Fibroblast of lung (primary cell): ENCODE results near the gene BCAS1. TPM values are rescaled to one million over a fixed set of nuclear protein-coding genes. Genes with fewer than 3 reads are reported as not detected.

ENCODE experiments used
- DNase-seq, 2 donors: peaks; one replicate each; pipeline versions ENCODE4 v3.0.0 to v3.0.0-alpha.2; 2010; ENCODE audit warnings: low read depth in 2 of 2
- H2AFZ ChIP-seq: 2 replicates; pipeline ENCODE4 v1.5.1; 2012; ENCODE audit warnings: low read length, control low read depth, inconsistent platforms
- H3K27ac ChIP-seq: 2 replicates; pipeline ENCODE4 v1.5.1; 2011; ENCODE audit warnings: low read length, control low read depth; ENCODE audit not compliant: insufficient read depth
- H3K27me3 ChIP-seq: 2 replicates; pipeline ENCODE4 v1.5.1; 2011; ENCODE audit warnings: mild to moderate bottlenecking, low read length; ENCODE audit not compliant: control insufficient read depth, insufficient read depth
- H3K36me3 ChIP-seq: 2 replicates; pipeline ENCODE4 v1.5.1; 2011; ENCODE audit warnings: low read length; ENCODE audit not compliant: control insufficient read depth, insufficient read depth
- H3K4me1 ChIP-seq: 2 replicates; pipeline ENCODE4 v1.5.1; 2011; ENCODE audit warnings: low read length; ENCODE audit not compliant: control insufficient read depth, insufficient read depth; ENCODE audit errors: extremely low read depth
- H3K4me2 ChIP-seq: 2 replicates; pipeline ENCODE4 v1.5.1; 2011; ENCODE audit warnings: low read length, control low read depth; ENCODE audit not compliant: insufficient read depth; ENCODE audit errors: extremely low read depth
- H3K4me3 ChIP-seq, 4 experiments: fragments of 200-600 bp in 1 of 4; sonication (generic) in 1 of 4; replicated peaks in 1 of 4; 2 replicates each; pipeline ENCODE4 v1.5.1; 2011 to 2016; ENCODE audit warnings: low read length in 4 of 4, low read depth in 3 of 4, mild to moderate bottlenecking in 3 of 4, control low read depth in 2 of 4, inconsistent platforms in 1 of 4, mixed read lengths in 1 of 4; ENCODE audit not compliant: insufficient read depth in 1 of 4; ENCODE audit errors: control extremely low read depth in 1 of 4
- H3K79me2 ChIP-seq: 2 replicates; pipeline ENCODE4 v1.5.1; 2012; ENCODE audit warnings: mild to moderate bottlenecking, low read length, inconsistent platforms; ENCODE audit not compliant: control insufficient read depth, insufficient read depth
- H3K9ac ChIP-seq: 2 replicates; pipeline ENCODE4 v1.5.1; 2011; ENCODE audit warnings: mild to moderate bottlenecking, low read length, control low read depth; ENCODE audit not compliant: insufficient read depth
- H3K9me3 ChIP-seq: 2 replicates; pipeline ENCODE4 v1.5.1; 2012; ENCODE audit warnings: low read depth, low read length; ENCODE audit not compliant: control insufficient read depth, insufficient read depth
- H4K20me1 ChIP-seq: 2 replicates; pipeline ENCODE4 v1.5.1; 2011; ENCODE audit warnings: low read length; ENCODE audit not compliant: control insufficient read depth, insufficient read depth; ENCODE audit errors: extremely low read depth
- EZH2 ChIP-seq: IDR thresholded peaks from 2 replicates; pipeline ENCODE4 v1.5.1; 2012; ENCODE audit warnings: low read length, control low read depth, mild to moderate bottlenecking; ENCODE audit errors: missing control alignments
- polyA plus RNA-seq, 2 donors: library from polyadenylated mRNA; depleted of rRNA in 1 of 2; stranded (reverse) in 1 of 2; unstranded in 1 of 2; fragments of >200 nt; gene quantifications; 2 replicates each; pipeline ENCODE4 v1.2.1, GENCODE V29; 2011 to 2012; ENCODE audit warnings: missing spikeins in 1 of 2
- total RNA-seq: library from RNA; depleted of rRNA; stranded (reverse); fragments of >200 nt; gene quantifications from 2 replicates; pipeline ENCODE4 v1.2.1, GENCODE V29; 2014
- TF ChIP-seq, protein P1 (sequence below), 2 donors: IDR thresholded peaks in 1 of 2; conservative IDR thresholded peaks in 1 of 2; 1 replicate in 1 of 2; 2 replicates in 1 of 2; pipeline ENCODE4 v1.5.1; 2011 to 2012; ENCODE audit warnings: low read length in 2 of 2, control low read depth in 1 of 2, inconsistent platforms in 1 of 2, low read depth in 1 of 2, mild to moderate bottlenecking in 1 of 2

The BCAS1 gene
- total and polyA plus RNA-seq, 2 donors (not counting 1 experiment from before 2014, with no cell fraction given) = 0.17 TPM; not detected in 1

GRCh38 chr20:54116550-54117235 lies 46.3 kb upstream of the BCAS1 start:
- H3K79me2 ChIP-seq = no peaks in the 10 kb centered on the region
- no peak overlapping the region for H3K4me3 ChIP-seq
- H4K20me1 ChIP-seq = no peaks in the 10 kb centered on the region
- no peak overlapping the region for H3K4me2 ChIP-seq
- no peak overlapping the region for H3K27ac ChIP-seq
- no peaks in the 10 kb centered on the region for H3K9me3 ChIP-seq
- H3K27me3 ChIP-seq = no peaks in the 10 kb centered on the region
- H3K36me3 ChIP-seq = no peaks in the 10 kb centered on the region
- H3K9ac ChIP-seq = no peak overlapping the region
- TF ChIP-seq EZH2 = no peak
- TF ChIP-seq, protein P1, sequence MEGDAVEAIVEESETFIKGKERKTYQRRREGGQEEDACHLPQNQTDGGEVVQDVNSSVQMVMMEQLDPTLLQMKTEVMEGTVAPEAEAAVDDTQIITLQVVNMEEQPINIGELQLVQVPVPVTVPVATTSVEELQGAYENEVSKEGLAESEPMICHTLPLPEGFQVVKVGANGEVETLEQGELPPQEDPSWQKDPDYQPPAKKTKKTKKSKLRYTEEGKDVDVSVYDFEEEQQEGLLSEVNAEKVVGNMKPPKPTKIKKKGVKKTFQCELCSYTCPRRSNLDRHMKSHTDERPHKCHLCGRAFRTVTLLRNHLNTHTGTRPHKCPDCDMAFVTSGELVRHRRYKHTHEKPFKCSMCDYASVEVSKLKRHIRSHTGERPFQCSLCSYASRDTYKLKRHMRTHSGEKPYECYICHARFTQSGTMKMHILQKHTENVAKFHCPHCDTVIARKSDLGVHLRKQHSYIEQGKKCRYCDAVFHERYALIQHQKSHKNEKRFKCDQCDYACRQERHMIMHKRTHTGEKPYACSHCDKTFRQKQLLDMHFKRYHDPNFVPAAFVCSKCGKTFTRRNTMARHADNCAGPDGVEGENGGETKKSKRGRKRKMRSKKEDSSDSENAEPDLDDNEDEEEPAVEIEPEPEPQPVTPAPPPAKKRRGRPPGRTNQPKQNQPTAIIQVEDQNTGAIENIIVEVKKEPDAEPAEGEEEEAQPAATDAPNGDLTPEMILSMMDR (conservative IDR thresholded peaks at IDR 0.05 in 1 of 2, IDR thresholded peaks at IDR 0.05 in 1 of 2; ENCODE audit: low read depth in 1 of 2, low read length in 2 of 2) = no peak
- no peak for DNase-seq
- no peak overlapping the region for H2AFZ ChIP-seq
- H3K4me1 ChIP-seq = peaks cover 2% of the 10 kb centered on the region

- no peak overlapping the region for H3K27ac ChIP-seq
- no peak overlapping the region for H2AFZ ChIP-seq
- no peak overlapping the region for H3K4me3 ChIP-seq
- no peaks in the 10 kb centered on the region for H3K27me3 ChIP-seq
- TF ChIP-seq EZH2 = no peak
- TF ChIP-seq, protein P1 (conservative IDR thresholded peaks at IDR 0.05 in 1 of 2, IDR thresholded peaks at IDR 0.05 in 1 of 2; ENCODE audit: low read depth in 1 of 2, low read length in 2 of 2) = no peak
- H3K36me3 ChIP-seq = no peaks in the 10 kb centered on the region
- no peaks in the 10 kb centered on the region for H3K9me3 ChIP-seq
- no peaks in the 10 kb centered on the region for H4K20me1 ChIP-seq
- H3K79me2 ChIP-seq = no peaks in the 10 kb centered on the region
- H3K9ac ChIP-seq = no peak overlapping the region
- H3K4me2 ChIP-seq = no peak overlapping the region
- peak in 1 of 2 donors; percentile 77 for DNase-seq
- peaks cover 2% of the 10 kb centered on the region for H3K4me1 ChIP-seq
These were observed 44.9 kb upstream of the BCAS1 start for GRCh38 chr20:54115172-54115854.

DNA sequence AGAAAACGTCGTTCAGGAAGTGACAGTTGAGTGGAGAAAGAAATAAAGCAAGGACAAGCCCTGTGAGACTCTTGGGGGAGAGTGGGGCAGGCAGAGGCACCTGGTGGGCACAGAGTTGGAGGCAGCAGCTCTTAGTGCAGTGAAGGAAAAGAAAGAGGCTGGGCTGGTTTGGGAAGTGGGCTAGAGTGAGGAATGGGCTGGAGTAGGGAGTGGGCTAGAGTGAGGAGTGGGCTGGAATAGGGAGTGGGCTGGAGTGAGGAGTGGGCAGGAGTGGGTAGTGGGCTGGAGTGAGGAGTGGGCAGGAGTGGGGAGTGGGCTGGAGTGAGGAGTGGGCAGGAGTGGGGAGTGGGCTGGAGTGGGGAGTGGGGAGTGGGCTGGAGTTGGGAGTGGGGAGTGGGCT lies 43.7 kb upstream of the BCAS1 start:
- Histone ChIP-seq H3K9ac (no peak overlapping the region), H3K27me3 (no peaks in the 10 kb centered on the region), H4K20me1 (no peaks in the 10 kb centered on the region), H3K79me2 (no peaks in the 10 kb centered on the region), H2AFZ (no peak overlapping the region), H3K4me2 (no peak overlapping the region), H3K36me3 (no peaks in the 10 kb centered on the region), H3K9me3 (no peaks in the 10 kb centered on the region), H3K4me1 (peaks cover 2% of the 10 kb centered on the region), H3K4me3 (no peak overlapping the region), H3K27ac (no peak overlapping the region)
- no peak for TF ChIP-seq EZH2
- TF ChIP-seq, protein P1 (conservative IDR thresholded peaks at IDR 0.05 in 1 of 2, IDR thresholded peaks at IDR 0.05 in 1 of 2; ENCODE audit: low read depth in 1 of 2, low read length in 2 of 2) = no peak
- DNase-seq = no peak
